C1 segment of cervical spinal cord (tissue), 14 donors: ENCODE data around the gene HOMER3.

Experiments used
- DNase-seq, 14 donors: peaks; one replicate each; lab custom pipeline; 2025; lab: John Stamatoyannopoulos, UW

Gene HOMER3

GRCh38 chr19:18940769-18941627 is at the start of gene HOMER3:
Gene HOMER3, minus strand, starts transcription at chr19:18941217. Its CDS starts 2,235 bp downstream, at chr19:18938982.
- peak in 12 of 14 donors; percentile 47 to 90 (median 68) for DNase-seq

GRCh38 chr19:18990128-18990708 is 49.2 kb upstream of the HOMER3 start:
- DNase-seq, result no peak

- DNase-seq, result no peak
Measured at GRCh38 chr19:18989316-18989715, 48.3 kb upstream of the HOMER3 start.

- no peak for DNase-seq
Measured at GRCh38 chr19:18987456-18987855, 46.4 kb upstream of the HOMER3 start.

GRCh38 chr19:18985257-18985656 is 44.2 kb upstream of the HOMER3 start:
- DNase-seq, result peak in 9 of 14 donors; percentile 9 to 40 (median 26)

- DNase-seq, result no peak
Measured at GRCh38 chr19:18984251-18984650, 43.2 kb upstream of the HOMER3 start.

- DNase-seq, result no peak
Measured at GRCh38 chr19:18982669-18983068, 41.7 kb upstream of the HOMER3 start.

- no peak for DNase-seq
Measured at GRCh38 chr19:18980432-18981020, 39.5 kb upstream of the HOMER3 start.

- no peak for DNase-seq
Measured at GRCh38 chr19:18978616-18979015, 37.6 kb upstream of the HOMER3 start.

GRCh38 chr19:18975869-18976268 is 34.9 kb upstream of the HOMER3 start:
- DNase-seq, result no peak

- DNase-seq, result no peak
Measured at GRCh38 chr19:18975011-18975410, 34.0 kb upstream of the HOMER3 start.

GRCh38 chr19:18972851-18973250 is 31.8 kb upstream of the HOMER3 start:
- DNase-seq, result no peak

GRCh38 chr19:18972301-18972811 is 31.3 kb upstream of the HOMER3 start:
- DNase-seq, result no peak

- DNase-seq, result no peak
Measured at GRCh38 chr19:18969931-18970659, 29.1 kb upstream of the HOMER3 start.

GRCh38 chr19:18967358-18968146 is 26.5 kb upstream of the HOMER3 start:
- peak in 8 of 14 donors; percentile 2 to 42 (median 20) for DNase-seq

- no peak for DNase-seq
Measured at GRCh38 chr19:18966307-18966706, 25.3 kb upstream of the HOMER3 start.

GRCh38 chr19:18964121-18964520 is 23.1 kb upstream of the HOMER3 start:
- no peak for DNase-seq

- no peak for DNase-seq
Measured at GRCh38 chr19:18961767-18962620, 21.0 kb upstream of the HOMER3 start.

GRCh38 chr19:18960370-18960769 is 19.4 kb upstream of the HOMER3 start:
- DNase-seq, result no peak

- DNase-seq, result no peak
Measured at GRCh38 chr19:18955042-18955441, 14.0 kb upstream of the HOMER3 start.
